NB4 (cell line): ENCODE results near the gene ALOX5.

ENCODE experiments used
- POLR2A ChIP-seq: IDR thresholded peaks from 2 replicates; pipeline ENCODE4 v1.6.1; 2011; ENCODE audit warnings: mild to moderate bottlenecking; ENCODE audit not compliant: insufficient read length; ENCODE audit errors: extremely low read depth
- TF ChIP-seq, protein P1 (sequence below): IDR thresholded peaks from one replicate; pipeline ENCODE4 v1.5.1; 2012; ENCODE audit warnings: low read depth, low read length

DNA sequence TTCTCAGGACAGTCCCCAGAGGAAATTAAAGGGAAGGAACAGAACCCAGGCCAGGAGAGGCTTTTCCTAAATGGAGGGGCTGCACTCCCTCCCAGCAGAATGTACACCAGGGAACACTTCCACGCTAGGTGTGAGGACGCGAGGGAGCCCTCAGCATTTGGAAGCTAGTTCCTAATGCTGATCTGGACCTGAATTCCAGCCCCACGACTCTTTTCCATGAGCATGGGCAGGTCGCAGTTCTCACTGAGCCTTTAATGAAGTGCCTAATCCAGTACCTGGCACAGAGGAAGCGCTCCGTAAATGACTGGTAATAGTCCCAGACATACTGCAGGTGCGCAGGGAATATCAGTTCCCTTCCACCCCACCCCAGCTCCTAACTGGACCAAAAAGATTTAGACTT is 1.1 kb downstream of the ALOX5 start:
- TF ChIP-seq, protein P1, sequence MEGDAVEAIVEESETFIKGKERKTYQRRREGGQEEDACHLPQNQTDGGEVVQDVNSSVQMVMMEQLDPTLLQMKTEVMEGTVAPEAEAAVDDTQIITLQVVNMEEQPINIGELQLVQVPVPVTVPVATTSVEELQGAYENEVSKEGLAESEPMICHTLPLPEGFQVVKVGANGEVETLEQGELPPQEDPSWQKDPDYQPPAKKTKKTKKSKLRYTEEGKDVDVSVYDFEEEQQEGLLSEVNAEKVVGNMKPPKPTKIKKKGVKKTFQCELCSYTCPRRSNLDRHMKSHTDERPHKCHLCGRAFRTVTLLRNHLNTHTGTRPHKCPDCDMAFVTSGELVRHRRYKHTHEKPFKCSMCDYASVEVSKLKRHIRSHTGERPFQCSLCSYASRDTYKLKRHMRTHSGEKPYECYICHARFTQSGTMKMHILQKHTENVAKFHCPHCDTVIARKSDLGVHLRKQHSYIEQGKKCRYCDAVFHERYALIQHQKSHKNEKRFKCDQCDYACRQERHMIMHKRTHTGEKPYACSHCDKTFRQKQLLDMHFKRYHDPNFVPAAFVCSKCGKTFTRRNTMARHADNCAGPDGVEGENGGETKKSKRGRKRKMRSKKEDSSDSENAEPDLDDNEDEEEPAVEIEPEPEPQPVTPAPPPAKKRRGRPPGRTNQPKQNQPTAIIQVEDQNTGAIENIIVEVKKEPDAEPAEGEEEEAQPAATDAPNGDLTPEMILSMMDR, result no peak
- no peak for TF ChIP-seq POLR2A
